Right lobe of liver (tissue), 6 donors: Measurements from ENCODE around the gene TSN. TPM values are rescaled to one million over a fixed set of nuclear protein-coding genes. Genes with fewer than 3 reads are reported as not detected.

ENCODE experiments used
- ATAC-seq, 4 donors: fragments of 200-7000 bp; cut with Tn5 transposase; one replicate each; pipeline ENCODE4 v1.9.1; 2020; ENCODE audit warnings: mild to moderate bottlenecking in 4 of 4, moderate library complexity in 4 of 4
- DNase-seq, 3 donors: peaks; one replicate each; pipeline ENCODE4 v3.0.0-alpha.2; 2020
- H3K27ac ChIP-seq, 3 donors: fragments of 200-600 bp; one replicate each; pipeline ENCODE4 v1.8.0; 2022
- H3K27me3 ChIP-seq, 2 donors: fragments of 200-600 bp; one replicate each; pipeline ENCODE4 v1.8.0; 2022
- H3K36me3 ChIP-seq, 4 donors: fragments of 200-600 bp; sonication (generic) in 1 of 4; one replicate each; pipeline versions ENCODE4 v1.5.1 to v1.8.0; 2017 to 2022; ENCODE audit warnings: control low read depth in 1 of 4
- H3K4me1 ChIP-seq, 4 donors: fragments of 200-600 bp; sonication (generic) in 1 of 4; one replicate each; pipeline versions ENCODE4 v1.5.1 to v1.8.0; 2017 to 2022; ENCODE audit warnings: control low read depth in 1 of 4
- H3K4me3 ChIP-seq, 3 donors: fragments of 200-600 bp; one replicate each; pipeline ENCODE4 v1.8.0; 2022
- H3K9me3 ChIP-seq, 4 donors: fragments of 200-600 bp; sonication (generic) in 1 of 4; one replicate each; pipeline versions ENCODE4 v1.5.1 to v1.8.0; 2017 to 2022; ENCODE audit warnings: control low read depth in 1 of 4
- POLR2A ChIP-seq: fragments of 450-650 bp; IDR thresholded peaks from one replicate; pipeline ENCODE4 v1.6.1; 2017; ENCODE audit warnings: antibody characterized with exemption, mild to moderate bottlenecking
- whole genome bisulfite sequencing: methylation state at CpG from one replicate; pipeline ENCODE4 v1.1.6; 2018; ENCODE audit warnings: low coverage, low lambda C conversion rate; ENCODE audit not compliant: insufficient coverage; ENCODE audit errors: missing lambda C conversion rate; 5-methylcytosine and 5-hydroxymethylcytosine counted together
- intact Hi-C, 2 donors: fragments of 100-400 bp; cut with DNase I; formaldehyde crosslinking; loops; one replicate each; pipeline versions ENCODE4 v1.11.2 to v1.14.1; 2022
- total RNA-seq, 6 experiments: library from RNA; depleted of rRNA in 2 of 6; stranded (reverse); fragments of >200 nt in 2 of 6; fragmentation: NEBNext Ultra II Directional in 3 of 6; extraction: Animal tissue kit (Norgen Biotek cat#: 25700) in 3 of 6; gene quantifications; one replicate each; pipeline versions ENCODE4 v1.1.0 to v1.2.4, GENCODE V29; 2016 to 2023
- TF ChIP-seq, protein P1 (sequence below), 4 donors: fragments of 200-600 bp in 3 of 4; fragments of 450-650 bp in 1 of 4; IDR thresholded peaks; one replicate each; pipeline versions ENCODE4 v1.5.1 to v1.8.0; 2016 to 2022; ENCODE audit warnings: antibody characterized with exemption in 4 of 4, mild to moderate bottlenecking in 2 of 4
- donor health status: DM: no; HTN: yes; CAD: no.
- donor health status: DM: no; HTN: no; CAD: no.
- donor health status: DM: no; HTN: no; CAD: no.
- donor health status: DM: no; HTN: yes; CAD: no.
- donor health status: DM: no; HTN: yes; CAD: no.

The TSN gene
- total RNA-seq, 6 experiments from 2014 or later: 22.5 to 38.1 (median 27.5) TPM

DNA sequence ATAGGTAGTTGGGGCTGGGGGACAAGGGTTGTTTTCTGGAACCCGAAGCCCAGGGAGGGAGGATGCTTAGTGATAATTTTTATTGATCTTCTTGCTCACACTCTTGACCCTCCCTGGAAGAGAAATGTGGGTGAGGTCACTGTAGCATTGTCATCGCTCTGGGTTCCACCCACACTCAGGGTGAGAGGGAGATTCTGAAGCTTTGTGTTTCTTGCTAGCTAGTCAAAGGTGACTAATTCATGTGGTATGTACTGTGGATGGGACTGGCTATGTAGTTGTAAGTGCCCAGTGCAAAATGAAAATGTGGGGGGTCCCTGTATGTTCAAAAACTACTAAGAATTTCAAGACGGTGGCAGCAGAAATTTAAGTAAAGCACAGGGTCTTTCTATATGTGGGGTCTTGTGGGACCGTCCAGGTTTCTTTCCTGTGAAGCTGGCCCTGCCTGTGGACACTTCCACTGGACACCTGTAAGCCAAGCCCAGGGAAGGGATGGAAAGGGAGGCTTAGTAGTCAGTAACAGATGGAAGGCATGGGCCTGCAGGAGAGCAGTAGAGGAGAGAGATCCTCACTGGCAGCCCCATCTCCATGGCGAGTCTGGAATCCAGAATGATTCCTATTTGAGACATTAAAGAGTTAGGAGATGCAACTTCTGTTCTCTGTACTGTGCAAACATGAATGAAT, 35.0 kb downstream of the TSN start:
- Histone ChIP-seq H3K4me3 (no peak overlapping the region), H3K27me3 (no peaks in the 10 kb centered on the region), H3K4me1 (no peaks in the 10 kb centered on the region), H3K27ac (no peak overlapping the region), H3K36me3 (no peaks in the 10 kb centered on the region), H3K9me3 (no peaks in the 10 kb centered on the region)
- WGBS: 50% methylated on average over 4 of the region's 5 CpGs
- ATAC-seq (peak in 1 of 4 donors; percentile 69), DNase-seq (no peak)
- TF ChIP-seq, protein P1, sequence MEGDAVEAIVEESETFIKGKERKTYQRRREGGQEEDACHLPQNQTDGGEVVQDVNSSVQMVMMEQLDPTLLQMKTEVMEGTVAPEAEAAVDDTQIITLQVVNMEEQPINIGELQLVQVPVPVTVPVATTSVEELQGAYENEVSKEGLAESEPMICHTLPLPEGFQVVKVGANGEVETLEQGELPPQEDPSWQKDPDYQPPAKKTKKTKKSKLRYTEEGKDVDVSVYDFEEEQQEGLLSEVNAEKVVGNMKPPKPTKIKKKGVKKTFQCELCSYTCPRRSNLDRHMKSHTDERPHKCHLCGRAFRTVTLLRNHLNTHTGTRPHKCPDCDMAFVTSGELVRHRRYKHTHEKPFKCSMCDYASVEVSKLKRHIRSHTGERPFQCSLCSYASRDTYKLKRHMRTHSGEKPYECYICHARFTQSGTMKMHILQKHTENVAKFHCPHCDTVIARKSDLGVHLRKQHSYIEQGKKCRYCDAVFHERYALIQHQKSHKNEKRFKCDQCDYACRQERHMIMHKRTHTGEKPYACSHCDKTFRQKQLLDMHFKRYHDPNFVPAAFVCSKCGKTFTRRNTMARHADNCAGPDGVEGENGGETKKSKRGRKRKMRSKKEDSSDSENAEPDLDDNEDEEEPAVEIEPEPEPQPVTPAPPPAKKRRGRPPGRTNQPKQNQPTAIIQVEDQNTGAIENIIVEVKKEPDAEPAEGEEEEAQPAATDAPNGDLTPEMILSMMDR (IDR thresholded peaks at IDR 0.05): no peak
- no peak for TF ChIP-seq POLR2A
- intact Hi-C loops: no loop called here

DNA sequence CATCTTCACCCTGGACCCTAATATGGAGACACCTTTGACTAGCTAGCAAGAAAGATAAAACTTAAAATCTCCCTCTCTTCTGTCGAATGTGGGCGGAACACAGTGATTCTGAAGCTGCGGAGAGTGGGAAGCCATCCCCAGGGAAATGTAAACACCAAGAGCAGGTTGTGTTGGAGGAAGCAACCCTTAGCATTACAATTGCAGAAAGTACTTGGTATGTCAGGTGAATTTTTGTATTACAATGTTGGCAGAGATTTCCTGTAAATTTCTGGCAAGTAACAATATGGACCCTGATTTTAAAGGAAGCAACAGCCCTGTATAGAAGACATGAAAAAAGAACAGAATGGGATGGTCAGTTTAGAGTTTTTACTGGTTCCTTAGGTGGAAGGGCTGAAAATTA, 35.8 kb downstream of the TSN start:
- Histone ChIP-seq H3K27me3 (no peaks in the 10 kb centered on the region), H3K4me1 (no peaks in the 10 kb centered on the region), H3K9me3 (no peaks in the 10 kb centered on the region), H3K36me3 (no peaks in the 10 kb centered on the region), H3K27ac (no peak overlapping the region), H3K4me3 (no peak overlapping the region)
- intact Hi-C loops: no loop called here
- ATAC-seq (no peak), DNase-seq (no peak)
- no peak for TF ChIP-seq POLR2A
- TF ChIP-seq, protein P1 (IDR thresholded peaks at IDR 0.05): no peak
- WGBS: 46% methylated on average over 3 of the region's 3 CpGs

DNA sequence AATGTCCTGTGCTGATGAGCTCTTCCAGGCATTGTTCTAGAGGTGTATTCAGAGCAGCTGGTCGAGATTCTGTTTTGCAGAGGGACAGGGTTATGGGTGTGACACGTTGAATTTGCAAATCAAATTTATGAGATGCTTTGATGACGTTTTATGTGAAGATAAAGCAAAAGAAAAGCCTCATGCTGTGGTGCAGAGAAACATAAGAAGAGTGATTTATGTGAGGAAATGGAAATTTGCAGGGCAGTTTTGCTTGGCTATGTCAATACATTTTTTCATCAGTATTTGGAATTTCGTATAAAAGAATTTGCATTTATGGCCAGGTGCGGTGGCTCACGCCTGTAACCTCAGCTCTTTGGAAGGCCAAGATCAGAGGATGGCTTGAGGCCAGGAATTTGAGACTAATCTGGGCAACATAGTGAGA, 36.4 kb downstream of the TSN start:
- Histone ChIP-seq H3K4me1 (no peaks in the 10 kb centered on the region), H3K27ac (no peak overlapping the region), H3K4me3 (no peak overlapping the region), H3K27me3 (no peaks in the 10 kb centered on the region), H3K9me3 (no peaks in the 10 kb centered on the region), H3K36me3 (no peaks in the 10 kb centered on the region)
- 46% methylated on average over 6 of the region's 6 CpGs for WGBS
- no peak for TF ChIP-seq POLR2A
- TF ChIP-seq, protein P1 (IDR thresholded peaks at IDR 0.05): no peak
- intact Hi-C loops: no loop called here
- DNase-seq: no peak
- no peak for ATAC-seq

DNA sequence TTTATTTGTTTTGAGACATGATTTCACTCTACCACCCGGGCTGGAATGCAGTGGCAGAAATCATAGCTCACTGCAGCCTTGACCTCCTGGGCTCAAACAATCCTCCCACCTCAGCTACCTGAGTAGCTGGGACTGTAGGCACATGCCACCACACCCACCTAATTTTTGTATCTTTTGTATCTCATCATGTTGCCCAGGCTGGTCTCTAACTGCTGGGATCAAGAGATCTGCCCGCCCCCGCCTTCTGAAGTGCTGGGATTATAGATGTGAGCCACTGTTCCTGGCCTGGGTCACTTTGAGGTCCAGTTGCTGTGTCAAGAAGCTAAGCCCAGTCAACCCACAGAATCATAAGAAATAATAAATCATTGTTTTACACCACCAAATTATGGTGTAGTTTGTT, 38.4 kb downstream of the TSN start:
- Histone ChIP-seq H3K36me3 (no peaks in the 10 kb centered on the region), H3K27ac (no peak overlapping the region), H3K4me3 (no peak overlapping the region), H3K27me3 (no peaks in the 10 kb centered on the region), H3K4me1 (no peaks in the 10 kb centered on the region), H3K9me3 (no peaks in the 10 kb centered on the region)
- intact Hi-C loops: no loop called here
- DNase-seq (no peak), ATAC-seq (no peak)
- WGBS: 63% methylated on average over 3 of the region's 3 CpGs
- TF ChIP-seq POLR2A: no peak
- TF ChIP-seq, protein P1 (IDR thresholded peaks at IDR 0.05): no peak

DNA sequence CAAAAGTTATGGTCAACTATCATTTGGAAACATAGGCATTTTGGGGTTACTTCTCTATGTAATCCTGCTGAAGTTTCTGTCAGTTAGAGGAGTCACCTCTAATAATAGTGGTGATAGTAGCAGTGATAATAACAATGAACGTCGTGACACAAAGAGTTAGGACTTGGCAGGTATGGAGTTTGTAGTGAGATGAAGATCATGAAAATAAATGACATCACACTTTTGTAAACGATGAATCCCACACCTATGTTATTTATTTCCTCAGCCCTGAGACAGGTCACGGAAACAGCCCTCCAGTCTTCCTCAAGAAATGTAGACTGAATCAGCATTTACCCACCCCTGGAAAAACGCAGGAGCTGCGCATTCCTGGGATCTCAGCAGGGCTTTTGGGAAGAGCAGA, 38.8 kb downstream of the TSN start:
- no peak overlapping the region for H3K4me3 ChIP-seq
- intact Hi-C loops: no loop called here
- 59% methylated on average over 3 of the region's 6 CpGs for WGBS
- no peaks in the 10 kb centered on the region for H3K36me3 ChIP-seq
- H3K9me3 ChIP-seq: no peaks in the 10 kb centered on the region
- H3K27ac ChIP-seq: no peak overlapping the region
- no peak for DNase-seq
- TF ChIP-seq POLR2A: no peak
- TF ChIP-seq, protein P1 (IDR thresholded peaks at IDR 0.05): no peak
- no peaks in the 10 kb centered on the region for H3K27me3 ChIP-seq
- ATAC-seq: no peak
- H3K4me1 ChIP-seq: no peaks in the 10 kb centered on the region
